A673 (cell line): ENCODE measurements around the gene KIF23. TPM values are rescaled to one million over a fixed set of nuclear protein-coding genes. Genes with fewer than 3 reads are reported as not detected.

Experiments used
- BruUV-seq: library from RNA; stranded (reverse); fragments of 400-500 nt; replicated peaks from 2 replicates; lab custom pipeline; 2021; lab: Mats Ljungman, UMichigan
- CTCF ChIA-PET: fragments of 300-600 bp; sonication (Branson Sonifier 250); formaldehyde crosslinking; loops from one replicate; lab custom pipeline; 2022; ENCODE audit warnings: antibody characterized with exemption; lab: Charles Lee
- POLR2A ChIA-PET: fragments of 300-600 bp; sonication (Branson Sonifier 250); formaldehyde crosslinking; loops from one replicate; lab custom pipeline; 2022; ENCODE audit warnings: antibody characterized with exemption; ENCODE audit not compliant: low non-redundant PET; lab: Charles Lee
- DNase-seq: peaks from one replicate; pipeline ENCODE4 v3.0.0-alpha.2; 2015; ENCODE audit warnings: low spot score
- H3K27ac ChIP-seq: fragments of 200-600 bp; sonication (generic); 2 replicates; pipeline ENCODE4 v1.5.1; 2016; ENCODE audit warnings: mixed run types, low read depth, mild to moderate bottlenecking, mixed read lengths, antibody characterized with exemption, low read length; ENCODE audit not compliant: poor library complexity, severe bottlenecking
- H3K27me3 ChIP-seq: fragments of 200-600 bp; sonication (generic); replicated peaks from 2 replicates; pipeline ENCODE4 v1.6.1; 2017; ENCODE audit warnings: mixed run types, low read depth, mild to moderate bottlenecking, mixed read lengths, antibody characterized with exemption, low read length; ENCODE audit not compliant: insufficient read depth, poor library complexity
- H3K36me3 ChIP-seq: fragments of 200-600 bp; sonication (generic); 2 replicates; pipeline ENCODE4 v1.6.1; 2016; ENCODE audit warnings: mixed run types, mild to moderate bottlenecking, mixed read lengths, antibody characterized with exemption, low read length; ENCODE audit not compliant: insufficient read depth, poor library complexity, severe bottlenecking
- H3K4me1 ChIP-seq: fragments of 200-600 bp; sonication (generic); 2 replicates; pipeline ENCODE4 v1.6.1; 2017; ENCODE audit warnings: mixed run types, mild to moderate bottlenecking, mixed read lengths, antibody characterized with exemption, low read length; ENCODE audit not compliant: insufficient read depth, poor library complexity, severe bottlenecking
- H3K4me3 ChIP-seq: fragments of 200-600 bp; sonication (generic); 2 replicates; pipeline ENCODE4 v1.5.1; 2016; ENCODE audit warnings: low read depth, mixed run types, mild to moderate bottlenecking, mixed read lengths, low read length; ENCODE audit not compliant: poor library complexity, severe bottlenecking
- H3K9me3 ChIP-seq: fragments of 200-600 bp; sonication (generic); 2 replicates; pipeline ENCODE4 v1.6.1; 2016; ENCODE audit warnings: mixed run types, low read depth, mild to moderate bottlenecking, mixed read lengths, antibody characterized with exemption, low read length; ENCODE audit not compliant: poor library complexity, severe bottlenecking
- CTCF ChIP-seq: fragments of 300-800, 200-600 bp; sonication (generic); conservative IDR thresholded peaks from 2 replicates; pipeline ENCODE4 v1.5.1; 2017; ENCODE audit warnings: low read depth, mild to moderate bottlenecking, antibody characterized with exemption, low read length, moderate library complexity, mixed read lengths
- EZH2 ChIP-seq: fragments of 200-600 bp; sonication (generic); IDR thresholded peaks from 2 replicates; pipeline ENCODE4 v1.6.1; 2017; ENCODE audit warnings: borderline replicate concordance, low read depth, mild to moderate bottlenecking, mixed read lengths, antibody characterized with exemption, low read length; ENCODE audit not compliant: poor library complexity, severe bottlenecking
- intact Hi-C: fragments of 100-400 bp; cut with micrococcal nuclease; formaldehyde crosslinking; loops from one replicate; pipeline ENCODE4 v1.10.0; 2022; ENCODE audit not compliant: unreplicated experiment
- total RNA-seq: library from RNA; stranded (reverse); gene quantifications from 2 replicates; pipeline ENCODE4 v1.2.3, GENCODE V29; 2021

KIF23 gene
- total RNA-seq, 1 experiment from 2014 or later, result 124 TPM

- POLR2A ChIA-PET, result no interaction called here
- H3K9me3 ChIP-seq, result no peaks in the 10 kb centered on the region
Observed at GRCh38 chr15:69474846-69475455, 60.8 kb downstream of the KIF23 start.

GRCh38 chr15:69475769-69476358 is 61.7 kb downstream of the KIF23 start:
- peak; percentile 84 for DNase-seq
- ChIA-PET CTCF (interaction anchor here (0.6 to 0.7 kb wide), 2 partner anchors 24 to 441 kb away, joined by 3 to 13 read pairs; no protein-coding TSS in a partner anchor), POLR2A (interaction anchor here (0.5 kb wide), 1 partner anchor 19 kb away, joined by 3 read pairs; no protein-coding TSS in a partner anchor)
- no peaks in the 10 kb centered on the region for H3K36me3 ChIP-seq
- intact Hi-C loops, result loop anchor here (5.0 to 10.0 kb wide), 4 partner anchors 251 to 1011 kb away; no protein-coding TSS in a partner anchor
- H3K27me3 ChIP-seq, result no peaks in the 10 kb centered on the region
- no peak overlapping the region for H3K27ac ChIP-seq
- no peak overlapping the region for H3K4me3 ChIP-seq
- no peaks in the 10 kb centered on the region for H3K4me1 ChIP-seq
- no TSS peak for BruUV-seq
- H3K9me3 ChIP-seq, result no peaks in the 10 kb centered on the region
- TF ChIP-seq CTCF (peak; percentile 89), EZH2 (no peak)

More at GRCh38 chr15:69474846-69475455, 60.8 kb downstream of the KIF23 start:
- no TSS peak for BruUV-seq
- intact Hi-C loops, result loop anchor here (5.0 to 10.0 kb wide), 4 partner anchors 252 to 1012 kb away; no protein-coding TSS in a partner anchor
- Histone ChIP-seq H3K36me3 (no peaks in the 10 kb centered on the region), H3K27me3 (no peaks in the 10 kb centered on the region), H3K27ac (no peak overlapping the region), H3K4me3 (no peak overlapping the region), H3K4me1 (no peaks in the 10 kb centered on the region)
- no peak for TF ChIP-seq CTCF
- no peak for TF ChIP-seq EZH2
- CTCF ChIA-PET, result no interaction called here
- DNase-seq, result no peak

GRCh38 chr15:69476704-69477473 is 62.7 kb downstream of the KIF23 start:
- TF ChIP-seq CTCF (no peak), EZH2 (no peak)
- CTCF ChIA-PET, result interaction anchor here (0.6 to 2.6 kb wide), 3 partner anchors 25 to 990 kb away, joined by 3 to 13 read pairs (median 12); no protein-coding TSS in a partner anchor
- no peaks in the 10 kb centered on the region for H3K36me3 ChIP-seq
- POLR2A ChIA-PET, result no interaction called here
- no TSS peak for BruUV-seq
- no peaks in the 10 kb centered on the region for H3K4me1 ChIP-seq
- no peak overlapping the region for H3K27ac ChIP-seq
- H3K4me3 ChIP-seq, result no peak overlapping the region
- H3K27me3 ChIP-seq, result no peaks in the 10 kb centered on the region
- H3K9me3 ChIP-seq, result no peaks in the 10 kb centered on the region
- intact Hi-C loops, result loop anchor here (5.0 to 10.0 kb wide), 4 partner anchors 250 to 1010 kb away; no protein-coding TSS in a partner anchor
- no peak for DNase-seq
